GM19463 (cell line): ENCODE data around the gene NFE2L3.
A peak's percentile ranks its signal among the peaks of the same experiment; 100 is the strongest.

Source experiments
- ATAC-seq: cut with Tn5 transposase; IDR thresholded peaks from one replicate; pipeline ENCODE4 v1.9.1; 2021; ENCODE audit warnings: mild to moderate bottlenecking, moderate library complexity; ENCODE audit not compliant: unreplicated experiment

The NFE2L3 gene

GRCh38 chr7:26198133-26198780 lies 46.3 kb downstream of the NFE2L3 start:
- no peak for ATAC-seq

- no peak for ATAC-seq
These were observed 46.8 kb downstream of the NFE2L3 start for GRCh38 chr7:26198781-26199169.

GRCh38 chr7:26199301-26200037 lies 47.5 kb downstream of the NFE2L3 start:
- no peak for ATAC-seq

- no peak for ATAC-seq
These were observed 48.0 kb downstream of the NFE2L3 start for GRCh38 chr7:26200038-26200443.

- peak; percentile 42 for ATAC-seq
These were observed 48.6 kb downstream of the NFE2L3 start, which contains the start of gene HNRNPA2B1 for GRCh38 chr7:26200444-26201246. HNRNPA2B1 (minus strand) TSS chr7:26200746; CDS start chr7:26200577, 169 bp downstream.

GRCh38 chr7:26201247-26202018 lies 49.4 kb downstream of the NFE2L3 start, which contains the start of gene CBX3:
CBX3 (plus strand) TSS chr7:26201745; CDS start chr7:26202999, 1,254 bp downstream.
- ATAC-seq = peak; percentile 46

- ATAC-seq = peak; percentile 8
These were observed 50.3 kb downstream of the NFE2L3 start for GRCh38 chr7:26202019-26202990.

GRCh38 chr7:26203016-26203415 lies 51.0 kb downstream of the NFE2L3 start:
- no peak for ATAC-seq

GRCh38 chr7:26208040-26208439 lies 56.0 kb downstream of the NFE2L3 start:
- no peak for ATAC-seq

- ATAC-seq = no peak
These were observed 61.1 kb downstream of the NFE2L3 start for GRCh38 chr7:26212921-26213718.

GRCh38 chr7:26213807-26214515 lies 62.0 kb downstream of the NFE2L3 start:
- ATAC-seq = no peak

- ATAC-seq = no peak
These were observed 64.1 kb downstream of the NFE2L3 start for GRCh38 chr7:26216049-26216448.

- no peak for ATAC-seq
These were observed 72.4 kb downstream of the NFE2L3 start for GRCh38 chr7:26224359-26224758.

GRCh38 chr7:26227987-26228386 lies 76.0 kb downstream of the NFE2L3 start:
- no peak for ATAC-seq

- ATAC-seq = no peak
These were observed 82.0 kb downstream of the NFE2L3 start for GRCh38 chr7:26233902-26234511.
